HCT116 (cell line): ENCODE results near the gene TSTD2.

ENCODE experiments used
- CEBPB ChIP-seq: IDR thresholded peaks from 2 replicates; pipeline ENCODE4 v1.6.1; 2012; ENCODE audit warnings: low read depth
- ELF1 ChIP-seq: IDR thresholded peaks from 2 replicates; pipeline ENCODE4 v1.6.1; 2012; ENCODE audit warnings: low read depth, borderline replicate concordance
- EZH2phosphoT487 ChIP-seq: fragments of 200-600 bp; IDR thresholded peaks from 2 replicates; pipeline ENCODE4 v1.6.1; 2018; ENCODE audit warnings: antibody characterized with exemption, borderline replicate concordance
- POLR2A ChIP-seq: IDR thresholded peaks from 2 replicates; pipeline ENCODE4 v1.7.0; 2011; ENCODE audit warnings: borderline replicate concordance; ENCODE audit not compliant: insufficient read depth, insufficient read length; ENCODE audit errors: extremely low read depth
- SP1 ChIP-seq: IDR thresholded peaks from 2 replicates; pipeline ENCODE4 v1.6.1; 2012; ENCODE audit warnings: low read depth
- TCF7L2 ChIP-seq: IDR thresholded peaks from 2 replicates; pipeline ENCODE4 v1.7.0; 2011; ENCODE audit warnings: borderline replicate concordance, inconsistent platforms; ENCODE audit not compliant: insufficient read depth, insufficient read length; ENCODE audit errors: extremely low read depth
- YY1 ChIP-seq: IDR thresholded peaks from 2 replicates; pipeline ENCODE4 v1.6.1; 2011; ENCODE audit warnings: low read length, low read depth, moderate library complexity, mild to moderate bottlenecking; ENCODE audit not compliant: insufficient replicate concordance; ENCODE audit errors: extremely low read depth
- ZFX ChIP-seq: fragments of 450-650 bp; IDR thresholded peaks from 2 replicates; pipeline ENCODE4 v1.6.1; 2017
- ZNF274 ChIP-seq: fragments of 200-500 bp; sonication (Bioruptor generic); IDR thresholded peaks from 2 replicates; pipeline ENCODE4 v1.6.1; 2014; ENCODE audit warnings: mild to moderate bottlenecking, low read depth, low read length, inconsistent platforms
- TF ChIP-seq, protein P1 (sequence below), 3 experiments: fragments of 200-600 bp in 1 of 3; sonication (generic) in 1 of 3; IDR thresholded peaks in 2 of 3; conservative IDR thresholded peaks in 1 of 3; 2 replicates each; pipeline ENCODE4 v1.5.1; 2012 to 2017; ENCODE audit warnings: low read depth in 2 of 3, low read length in 2 of 3, antibody characterized with exemption in 1 of 3, borderline replicate concordance in 1 of 3, control low read depth in 1 of 3, mild to moderate bottlenecking in 1 of 3, mixed read lengths in 1 of 3, mixed run types in 1 of 3, moderate library complexity in 1 of 3; ENCODE audit not compliant: insufficient read depth in 1 of 3
- TF ChIP-seq, protein P2 (sequence below): IDR thresholded peaks from 2 replicates; pipeline ENCODE4 v1.6.1; 2012

DNA sequence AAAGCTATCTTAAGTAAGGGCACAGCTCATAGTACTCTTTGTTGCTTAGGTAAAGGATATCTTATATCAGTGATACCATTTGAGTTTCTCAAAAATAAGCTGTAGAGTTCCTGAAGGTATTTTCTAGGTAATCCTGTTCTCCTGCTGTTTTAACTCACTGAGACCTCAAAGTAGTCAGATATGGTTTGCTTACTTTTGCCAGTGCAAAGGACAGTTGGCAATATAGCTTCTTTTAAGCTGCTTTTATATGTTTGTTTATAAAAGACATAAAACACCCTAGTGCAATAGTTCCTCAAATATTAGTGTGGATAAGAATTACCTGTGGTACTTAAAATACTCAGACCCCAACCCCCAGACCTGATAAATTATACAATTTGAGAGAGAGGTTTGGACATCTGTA, 12.6 kb upstream of the TSTD2 start:
- TF ChIP-seq CEBPB: no peak
- no peak for TF ChIP-seq ZNF274
- no peak for TF ChIP-seq TCF7L2
- no peak for TF ChIP-seq SP1
- no peak for TF ChIP-seq POLR2A
- TF ChIP-seq ELF1: no peak
- TF ChIP-seq, protein P1, sequence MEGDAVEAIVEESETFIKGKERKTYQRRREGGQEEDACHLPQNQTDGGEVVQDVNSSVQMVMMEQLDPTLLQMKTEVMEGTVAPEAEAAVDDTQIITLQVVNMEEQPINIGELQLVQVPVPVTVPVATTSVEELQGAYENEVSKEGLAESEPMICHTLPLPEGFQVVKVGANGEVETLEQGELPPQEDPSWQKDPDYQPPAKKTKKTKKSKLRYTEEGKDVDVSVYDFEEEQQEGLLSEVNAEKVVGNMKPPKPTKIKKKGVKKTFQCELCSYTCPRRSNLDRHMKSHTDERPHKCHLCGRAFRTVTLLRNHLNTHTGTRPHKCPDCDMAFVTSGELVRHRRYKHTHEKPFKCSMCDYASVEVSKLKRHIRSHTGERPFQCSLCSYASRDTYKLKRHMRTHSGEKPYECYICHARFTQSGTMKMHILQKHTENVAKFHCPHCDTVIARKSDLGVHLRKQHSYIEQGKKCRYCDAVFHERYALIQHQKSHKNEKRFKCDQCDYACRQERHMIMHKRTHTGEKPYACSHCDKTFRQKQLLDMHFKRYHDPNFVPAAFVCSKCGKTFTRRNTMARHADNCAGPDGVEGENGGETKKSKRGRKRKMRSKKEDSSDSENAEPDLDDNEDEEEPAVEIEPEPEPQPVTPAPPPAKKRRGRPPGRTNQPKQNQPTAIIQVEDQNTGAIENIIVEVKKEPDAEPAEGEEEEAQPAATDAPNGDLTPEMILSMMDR (IDR thresholded peaks at IDR 0.05 in 2 of 3, conservative IDR thresholded peaks at IDR 0.05 in 1 of 3; ENCODE audit: borderline replicate concordance in 1 of 3, insufficient read depth in 1 of 3, low read depth in 2 of 3, low read length in 2 of 3): no peak
- TF ChIP-seq, protein P2, sequence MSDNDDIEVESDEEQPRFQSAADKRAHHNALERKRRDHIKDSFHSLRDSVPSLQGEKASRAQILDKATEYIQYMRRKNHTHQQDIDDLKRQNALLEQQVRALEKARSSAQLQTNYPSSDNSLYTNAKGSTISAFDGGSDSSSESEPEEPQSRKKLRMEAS: no peak
- no peak for TF ChIP-seq YY1
- no peak for TF ChIP-seq EZH2phosphoT487
- TF ChIP-seq ZFX: no peak
